BJ (cell line): ENCODE measurements around the gene NUDCD3. TPM values are rescaled to one million over a fixed set of nuclear protein-coding genes. Genes with fewer than 3 reads are reported as not detected.

Experiments
- CTCF ChIA-PET: fragments of 350-600 bp; formaldehyde crosslinking; extraction: SDS; loops from one replicate; lab custom pipeline; 2021; ENCODE audit warnings: antibody characterized with exemption, inconsistent platforms; lab: Yijun Ruan, JAX
- POLR2A ChIA-PET: fragments of 300-600 bp; sonication (Branson Sonifier 250); formaldehyde crosslinking; extraction: SDS; loops from one replicate; lab custom pipeline; 2021; ENCODE audit warnings: antibody characterized with exemption; lab: Charles Lee
- DNase-seq: peaks from one replicate; pipeline ENCODE4 v3.0.0-alpha.2; 2011; ENCODE audit warnings: low read depth
- H3K27me3 ChIP-seq: 2 replicates; pipeline ENCODE4 v1.6.0; 2011; ENCODE audit warnings: low read length; ENCODE audit not compliant: control insufficient read depth, insufficient read depth
- H3K36me3 ChIP-seq: 2 replicates; pipeline ENCODE4 v1.5.1; 2011; ENCODE audit warnings: low read length; ENCODE audit not compliant: control insufficient read depth, insufficient read depth
- H3K4me3 ChIP-seq: 2 replicates; pipeline ENCODE4 v1.5.1; 2011; ENCODE audit warnings: low read depth, mild to moderate bottlenecking, control low read depth, low read length
- polyA plus RNA-seq: library from polyadenylated mRNA; depleted of rRNA; stranded (reverse); fragments of >200 nt; gene quantifications from 2 replicates; pipeline ENCODE4 v1.2.3, GENCODE V29; 2011
- TF ChIP-seq, protein P1 (sequence below): IDR thresholded peaks from 2 replicates; pipeline ENCODE4 v1.5.1; 2011; ENCODE audit warnings: low read depth, mild to moderate bottlenecking, control low read depth, inconsistent platforms, low read length, moderate library complexity; ENCODE audit not compliant: insufficient read depth

NUDCD3 gene
- polyA plus RNA-seq, 1 experiment: 82.8 TPM

DNA sequence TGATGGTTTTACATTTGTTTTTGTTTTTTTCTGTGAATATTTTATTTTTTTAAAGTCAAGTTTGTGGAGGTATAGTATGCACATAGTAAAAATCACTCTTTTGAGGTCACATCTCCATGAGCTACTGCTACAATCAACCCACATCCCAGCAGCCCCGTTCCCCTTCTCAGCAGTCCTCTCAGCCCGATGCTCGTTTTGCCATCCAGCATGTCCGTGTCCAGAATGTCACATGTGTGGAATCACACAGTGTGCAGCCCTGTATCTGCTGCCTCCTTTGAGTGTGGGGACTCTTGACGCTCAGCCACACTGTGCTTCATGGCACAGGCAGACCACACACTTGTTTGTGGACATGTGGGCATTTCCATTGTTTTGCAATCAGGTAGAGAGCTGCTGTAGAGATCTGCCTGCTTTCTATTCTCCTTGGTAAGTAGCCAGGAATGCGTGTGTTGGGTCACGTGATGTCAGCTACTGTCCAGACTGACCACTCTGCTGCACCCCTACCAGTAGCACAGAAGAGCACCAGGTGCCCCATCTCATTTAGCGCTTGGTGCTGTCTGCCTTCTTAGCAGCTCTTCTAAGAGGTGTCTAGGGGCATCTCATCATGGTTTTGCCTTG, 93.4 kb downstream of the NUDCD3 start:
- DNase-seq: no peak
- CTCF ChIA-PET: no interaction called here
- POLR2A ChIA-PET: no interaction called here
- Histone ChIP-seq H3K4me3 (no peak overlapping the region), H3K27me3 (no peaks in the 10 kb centered on the region), H3K36me3 (peaks cover 13% of the 10 kb centered on the region)
- TF ChIP-seq, protein P1, sequence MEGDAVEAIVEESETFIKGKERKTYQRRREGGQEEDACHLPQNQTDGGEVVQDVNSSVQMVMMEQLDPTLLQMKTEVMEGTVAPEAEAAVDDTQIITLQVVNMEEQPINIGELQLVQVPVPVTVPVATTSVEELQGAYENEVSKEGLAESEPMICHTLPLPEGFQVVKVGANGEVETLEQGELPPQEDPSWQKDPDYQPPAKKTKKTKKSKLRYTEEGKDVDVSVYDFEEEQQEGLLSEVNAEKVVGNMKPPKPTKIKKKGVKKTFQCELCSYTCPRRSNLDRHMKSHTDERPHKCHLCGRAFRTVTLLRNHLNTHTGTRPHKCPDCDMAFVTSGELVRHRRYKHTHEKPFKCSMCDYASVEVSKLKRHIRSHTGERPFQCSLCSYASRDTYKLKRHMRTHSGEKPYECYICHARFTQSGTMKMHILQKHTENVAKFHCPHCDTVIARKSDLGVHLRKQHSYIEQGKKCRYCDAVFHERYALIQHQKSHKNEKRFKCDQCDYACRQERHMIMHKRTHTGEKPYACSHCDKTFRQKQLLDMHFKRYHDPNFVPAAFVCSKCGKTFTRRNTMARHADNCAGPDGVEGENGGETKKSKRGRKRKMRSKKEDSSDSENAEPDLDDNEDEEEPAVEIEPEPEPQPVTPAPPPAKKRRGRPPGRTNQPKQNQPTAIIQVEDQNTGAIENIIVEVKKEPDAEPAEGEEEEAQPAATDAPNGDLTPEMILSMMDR: no peak

DNA sequence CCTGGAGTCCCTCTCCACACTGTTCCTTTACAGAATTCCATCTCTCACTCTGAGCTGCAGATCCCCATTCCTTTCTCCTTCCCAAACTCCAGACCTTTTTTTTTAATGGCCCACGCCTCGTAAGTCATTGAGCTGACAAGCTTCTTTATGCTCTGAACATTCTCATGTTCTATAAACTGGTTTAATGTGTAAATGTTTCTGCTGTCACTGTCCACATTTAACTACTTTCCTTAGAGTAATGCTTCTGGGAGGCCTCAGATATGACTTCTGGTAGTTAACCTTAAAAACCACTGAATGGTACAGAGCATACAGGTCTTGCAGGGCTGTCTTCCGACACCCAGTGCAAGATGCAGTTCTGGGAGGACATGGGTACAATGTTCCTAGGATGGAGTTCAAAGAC, 94.0 kb downstream of the NUDCD3 start:
- no peak for DNase-seq
- CTCF ChIA-PET: no interaction called here
- Histone ChIP-seq H3K36me3 (peaks cover 12% of the 10 kb centered on the region), H3K4me3 (no peak overlapping the region), H3K27me3 (no peaks in the 10 kb centered on the region)
- TF ChIP-seq, protein P1: no peak
- POLR2A ChIA-PET: no interaction called here

DNA sequence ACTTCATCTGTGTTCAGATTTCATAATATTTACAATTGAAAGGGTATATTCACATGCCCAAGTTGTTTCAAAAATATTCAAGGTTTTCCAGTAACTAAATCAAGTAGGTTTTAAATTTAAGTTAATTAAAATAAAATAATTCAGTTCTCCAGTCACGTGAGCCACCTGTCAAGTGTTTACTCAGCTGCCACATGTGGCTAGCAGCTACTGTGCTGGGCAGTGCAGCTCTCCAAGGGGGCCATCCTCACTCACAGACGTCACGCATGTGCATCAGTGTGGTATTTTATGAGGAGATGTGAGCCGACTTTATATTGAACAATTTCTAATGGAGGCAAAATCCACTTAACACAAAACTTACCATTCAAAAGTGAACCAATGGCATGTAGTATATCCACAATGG, 95.4 kb downstream of the NUDCD3 start:
- CTCF ChIA-PET: interaction anchor here (1.6 kb wide), 1 partner anchor 154 kb away, joined by 3 read pairs; no protein-coding TSS in a partner anchor

DNA sequence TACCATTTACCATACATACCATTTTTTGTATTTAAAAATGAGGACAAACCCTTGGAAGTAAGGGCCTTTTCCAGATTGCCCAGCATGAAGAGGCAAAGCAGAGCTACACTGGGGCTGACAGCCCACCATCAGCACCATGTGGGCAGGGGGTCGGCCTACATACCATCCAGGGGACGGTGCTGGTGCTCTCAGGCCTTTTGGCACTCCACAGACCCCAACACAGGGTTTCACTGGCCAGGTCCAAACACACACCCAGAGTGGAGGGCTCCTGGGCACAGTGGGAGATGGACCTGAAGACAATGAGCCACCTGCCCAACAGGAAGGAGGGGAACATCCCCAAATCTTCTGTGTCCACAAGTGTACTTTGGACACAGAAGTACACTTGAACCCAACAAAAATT, 95.8 kb downstream of the NUDCD3 start:
- Histone ChIP-seq H3K36me3 (peaks cover 15% of the 10 kb centered on the region), H3K27me3 (no peaks in the 10 kb centered on the region), H3K4me3 (no peak overlapping the region)
- POLR2A ChIA-PET: no interaction called here
- TF ChIP-seq, protein P1: no peak
- no peak for DNase-seq
- CTCF ChIA-PET: interaction anchor here (1.6 kb wide), 1 partner anchor 154 kb away, joined by 3 read pairs; no protein-coding TSS in a partner anchor

More for the DNA sequence above, 95.4 kb downstream of the NUDCD3 start:
- TF ChIP-seq, protein P1: no peak
- POLR2A ChIA-PET: no interaction called here
- peaks cover 14% of the 10 kb centered on the region for H3K36me3 ChIP-seq
- no peak overlapping the region for H3K4me3 ChIP-seq
- no peak for DNase-seq
- no peaks in the 10 kb centered on the region for H3K27me3 ChIP-seq

DNA sequence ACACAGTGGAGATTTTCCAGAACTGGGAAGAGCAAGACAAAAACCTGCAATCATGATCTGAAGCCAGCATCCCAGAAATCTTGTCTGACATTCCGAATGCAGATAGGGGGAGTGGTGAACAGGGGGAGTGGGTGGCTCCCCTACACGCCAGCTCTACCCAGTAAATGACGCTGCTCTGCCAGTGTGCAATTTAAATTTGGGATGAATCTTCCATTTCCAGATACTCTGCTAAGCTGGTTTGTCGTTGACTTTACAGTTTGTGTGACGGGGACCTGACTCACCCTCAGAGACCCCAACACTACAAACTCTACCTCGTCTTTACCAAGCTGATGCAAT, 96.4 kb downstream of the NUDCD3 start:
- Histone ChIP-seq H3K4me3 (no peak overlapping the region), H3K36me3 (peaks cover 16% of the 10 kb centered on the region), H3K27me3 (no peaks in the 10 kb centered on the region)
- ChIA-PET POLR2A (no interaction called here), CTCF (interaction anchor here (0.6 to 1.6 kb wide), 2 partner anchors 98 to 153 kb away, joined by 3 read pairs; no protein-coding TSS in a partner anchor)
- no peak for DNase-seq
- TF ChIP-seq, protein P1: no peak
